ENCODE results near the gene NASP.
"Not testable (repeated sequence)": the region's sequence is repeated elsewhere in the genome, so short reads cannot be mapped to it uniquely, and the experiment has no call there.

NASP gene

GRCh38 chr1:45568421-45568820 lies 15.4 kb upstream of the NASP start:
- in situ Hi-C loops (cut with MboI; ENCODE audit: low sequenced_read_pairs) = loop anchor here (5.0 kb wide), 1 partner anchor 56 kb away; no protein-coding TSS in a partner anchor

GRCh38 chr1:45569571-45569961 lies 14.3 kb upstream of the NASP start:
- in situ Hi-C loops (cut with MboI; ENCODE audit: low sequenced_read_pairs) = loop anchor here (5.0 kb wide), 1 partner anchor 57 kb away; no protein-coding TSS in a partner anchor

DNA sequence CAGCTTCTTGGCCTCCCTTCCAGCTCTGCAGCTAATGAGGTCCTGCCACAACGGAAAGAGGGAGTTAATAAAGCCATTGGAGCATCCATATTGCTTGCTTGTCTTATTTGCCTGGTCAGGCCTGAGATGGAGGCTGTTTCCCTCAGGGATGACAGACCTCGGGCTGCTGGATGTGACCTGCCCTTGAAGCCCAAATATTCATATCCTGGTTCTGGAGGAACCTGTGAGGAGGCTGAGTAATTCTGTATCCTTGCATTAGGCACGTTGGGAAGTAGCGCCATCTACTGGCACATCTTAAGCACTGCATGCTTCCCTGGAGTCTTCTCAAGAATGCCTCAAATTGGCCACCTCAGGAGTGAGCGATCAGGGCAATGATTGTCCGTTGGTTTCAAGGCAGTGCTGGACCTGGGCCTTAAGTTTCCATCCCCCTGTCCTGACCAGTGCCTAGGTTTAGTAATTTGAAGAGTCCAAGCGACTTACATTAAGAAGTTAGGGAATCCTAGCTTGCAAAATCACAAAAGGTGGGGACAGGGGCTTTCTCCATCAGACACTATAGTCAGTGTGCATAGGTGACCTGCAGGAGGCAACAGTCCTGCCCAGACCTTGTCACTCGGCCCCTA lies 13.8 kb upstream of the NASP start:
- in situ Hi-C loops (cut with MboI; ENCODE audit: low sequenced_read_pairs) = loop anchor here (5.0 to 10.0 kb wide), 2 partner anchors 58 to 215 kb away; no protein-coding TSS in a partner anchor

- in situ Hi-C loops (cut with MboI; ENCODE audit: low sequenced_read_pairs) = loop anchor here (10.0 kb wide), 1 partner anchor 216 kb away; no protein-coding TSS in a partner anchor
Measured at GRCh38 chr1:45570631-45571030, 13.2 kb upstream of the NASP start.

- in situ Hi-C loops (cut with MboI; ENCODE audit: low sequenced_read_pairs) = loop anchor here (10.0 kb wide), 1 partner anchor 219 kb away; no protein-coding TSS in a partner anchor
Measured at GRCh38 chr1:45573231-45573804, 10.5 kb upstream of the NASP start.

DNA sequence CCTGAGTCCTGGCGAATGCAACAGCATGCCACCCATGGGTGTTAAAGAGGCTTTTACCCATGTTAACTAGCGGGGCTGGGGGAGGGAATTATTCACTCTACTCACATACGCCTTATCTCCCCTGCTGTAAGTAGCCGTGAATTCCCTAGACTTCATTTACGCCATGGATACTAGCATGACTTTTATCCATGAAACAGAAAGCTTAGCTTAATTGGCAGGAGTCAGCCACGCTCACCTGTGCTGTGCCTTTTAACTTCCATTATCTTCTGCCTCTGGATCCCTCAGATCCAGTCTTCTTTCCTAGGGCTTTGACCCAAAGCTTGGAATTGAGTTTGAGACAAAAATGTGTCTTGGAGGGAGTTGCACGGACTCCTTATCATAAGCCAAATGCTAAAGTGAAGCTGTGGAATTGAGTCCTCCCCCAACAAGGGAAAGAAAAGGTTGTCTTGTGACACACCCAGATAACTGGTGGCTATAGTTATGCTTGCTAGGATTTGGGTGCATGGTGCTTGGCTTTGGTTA lies 9.7 kb upstream of the NASP start:
- in situ Hi-C loops (cut with MboI; ENCODE audit: low sequenced_read_pairs) = loop anchor here (10.0 kb wide), 1 partner anchor 219 kb away; no protein-coding TSS in a partner anchor

GRCh38 chr1:45583264-45583665 lies 576 bp upstream of the NASP start:
- in situ Hi-C loops (cut with MboI; ENCODE audit: low sequenced_read_pairs) = no loop called here

DNA sequence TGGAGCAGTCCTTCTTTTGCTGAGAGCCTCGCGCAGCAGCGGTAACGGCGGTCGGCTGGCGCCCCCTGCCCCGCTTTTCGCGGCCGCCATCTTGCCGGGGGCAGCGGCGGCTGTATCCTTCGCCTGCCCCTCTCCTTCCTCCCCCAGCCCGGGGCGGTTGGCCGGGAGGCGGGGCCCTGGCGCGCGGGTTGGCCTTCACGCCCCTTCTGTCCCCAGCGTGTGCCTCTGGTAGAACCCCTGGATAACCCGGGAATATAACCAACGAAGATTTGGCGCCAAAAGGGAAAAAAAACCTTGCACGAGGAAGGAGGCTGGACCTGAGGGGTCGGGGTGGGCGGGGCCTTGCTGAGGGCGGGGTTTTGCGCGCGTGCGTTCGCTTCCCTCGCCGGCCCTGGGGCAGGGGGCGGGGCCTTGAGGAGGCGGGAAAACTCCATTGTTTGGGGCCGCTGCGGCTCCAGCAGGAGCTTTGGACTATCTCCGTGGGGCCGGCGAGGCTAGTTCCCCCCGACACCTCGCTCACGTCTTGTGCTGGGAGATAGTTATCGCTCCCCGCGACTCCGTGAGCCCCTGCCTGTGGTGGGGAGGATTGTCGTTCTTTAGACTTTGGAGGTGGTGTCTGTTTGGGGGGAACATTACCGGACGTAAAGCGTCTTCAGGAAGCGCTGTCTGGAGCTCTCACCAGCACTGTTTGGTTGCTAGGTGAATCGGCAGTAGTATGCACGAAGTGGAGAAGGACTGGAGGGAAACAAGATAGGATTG lies 689 bp downstream of the NASP start:
- in situ Hi-C loops (cut with MboI; ENCODE audit: low sequenced_read_pairs) = no loop called here

GRCh38 chr1:45585110-45585426 lies 1.2 kb downstream of the NASP start:
- in situ Hi-C loops (cut with MboI; ENCODE audit: low sequenced_read_pairs) = no loop called here

- in situ Hi-C loops (cut with MboI; ENCODE audit: low sequenced_read_pairs) = no loop called here
Measured at GRCh38 chr1:45585496-45586075, 1.7 kb downstream of the NASP start.

- in situ Hi-C loops (cut with MboI; ENCODE audit: low sequenced_read_pairs) = no loop called here
Measured at GRCh38 chr1:45586769-45587168, 2.9 kb downstream of the NASP start.

DNA sequence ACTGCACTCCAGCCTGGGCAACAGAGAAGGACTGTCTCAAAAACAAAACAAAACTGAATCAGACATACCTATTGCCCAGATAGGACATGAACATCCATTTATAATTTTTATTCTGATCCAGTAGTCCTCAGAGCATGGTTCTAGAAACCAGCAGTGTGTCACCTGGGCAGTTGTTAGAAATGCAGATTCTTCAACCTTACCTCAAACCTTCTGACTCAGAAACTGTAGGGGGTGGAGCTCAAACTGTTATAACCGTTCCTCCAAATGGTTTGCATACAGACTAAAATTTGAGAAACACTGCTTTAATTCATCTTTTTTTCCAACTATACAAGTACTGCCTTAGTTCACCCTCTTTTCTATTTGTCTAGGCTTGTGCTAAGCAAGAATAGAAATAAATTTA lies 6.0 kb downstream of the NASP start:
- in situ Hi-C loops (cut with MboI; ENCODE audit: low sequenced_read_pairs) = no loop called here

- in situ Hi-C loops (cut with MboI; ENCODE audit: low sequenced_read_pairs) = no loop called here
Measured at GRCh38 chr1:45594412-45594811, 10.6 kb downstream of the NASP start.

GRCh38 chr1:45596765-45597164 lies 12.9 kb downstream of the NASP start:
- in situ Hi-C loops (cut with MboI; ENCODE audit: low sequenced_read_pairs) = not testable (repeated sequence)

- in situ Hi-C loops (cut with MboI; ENCODE audit: low sequenced_read_pairs) = no loop called here
Measured at GRCh38 chr1:45604239-45604638, 20.4 kb downstream of the NASP start.

DNA sequence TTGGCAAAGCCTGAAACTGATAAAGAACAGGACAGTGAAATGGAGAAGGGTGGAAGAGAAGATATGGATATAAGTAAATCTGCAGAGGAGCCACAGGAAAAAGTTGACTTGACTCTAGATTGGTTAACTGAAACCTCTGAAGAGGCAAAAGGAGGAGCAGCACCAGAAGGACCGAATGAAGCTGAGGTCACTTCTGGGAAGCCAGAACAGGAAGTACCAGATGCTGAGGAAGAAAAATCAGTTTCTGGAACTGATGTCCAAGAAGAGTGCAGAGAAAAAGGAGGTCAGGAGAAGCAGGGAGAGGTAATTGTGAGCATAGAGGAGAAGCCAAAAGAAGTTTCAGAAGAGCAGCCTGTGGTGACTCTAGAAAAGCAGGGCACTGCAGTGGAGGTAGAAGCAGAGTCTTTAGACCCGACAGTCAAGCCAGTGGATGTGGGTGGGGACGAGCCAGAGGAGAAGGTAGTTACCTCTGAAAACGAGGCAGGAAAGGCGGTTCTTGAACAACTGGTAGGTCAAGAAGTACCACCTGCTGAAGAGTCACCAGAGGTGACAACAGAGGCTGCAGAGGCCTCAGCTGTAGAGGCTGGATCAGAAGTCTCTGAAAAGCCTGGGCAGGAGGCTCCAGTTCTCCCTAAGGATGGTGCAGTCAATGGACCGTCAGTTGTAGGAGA lies 23.7 kb downstream of the NASP start:
- in situ Hi-C loops (cut with MboI; ENCODE audit: low sequenced_read_pairs) = no loop called here

GRCh38 chr1:45608175-45609156 lies 24.6 kb downstream of the NASP start:
- in situ Hi-C loops (cut with MboI; ENCODE audit: low sequenced_read_pairs) = no loop called here

- in situ Hi-C loops (cut with MboI; ENCODE audit: low sequenced_read_pairs) = no loop called here
Measured at GRCh38 chr1:45610589-45611226, 26.9 kb downstream of the NASP start.

DNA sequence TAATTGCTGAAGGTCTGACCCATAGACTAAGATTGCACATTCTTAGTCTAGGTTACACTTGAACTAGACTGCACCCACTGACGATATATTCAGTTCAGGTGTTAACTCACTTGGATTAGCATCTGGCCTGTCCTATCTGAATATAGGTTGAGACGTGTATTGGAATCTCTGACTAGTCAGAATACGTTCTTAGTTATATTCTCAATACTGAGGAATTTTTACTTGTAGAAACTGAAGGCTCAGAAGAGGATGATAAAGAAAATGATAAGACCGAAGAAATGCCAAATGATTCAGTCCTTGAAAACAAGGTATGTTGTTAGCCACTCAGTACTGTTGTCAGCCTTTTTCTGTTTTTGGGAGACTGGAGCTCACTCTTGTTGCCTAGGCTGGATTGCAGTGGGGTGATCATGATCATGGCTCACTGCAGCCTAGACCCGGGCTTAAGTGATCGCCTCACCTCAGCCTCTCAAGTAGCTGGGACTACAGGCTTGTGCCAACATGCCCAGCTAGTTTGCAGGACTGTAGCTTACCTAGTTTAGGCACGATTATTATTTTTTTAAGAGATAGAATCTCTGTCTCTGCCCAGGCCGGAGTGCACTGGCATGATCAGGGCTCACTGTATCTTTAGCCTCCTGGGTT lies 29.2 kb downstream of the NASP start:
- in situ Hi-C loops (cut with MboI; ENCODE audit: low sequenced_read_pairs) = no loop called here
